ENCODE results near the gene HAO2. TPM values are rescaled to one million over a fixed set of nuclear protein-coding genes. Genes with fewer than 3 reads are reported as not detected.

Gene HAO2
- total RNA-seq, 2 experiments from 2014 or later, result not detected

- DNase-seq (no peak), ATAC-seq (ENCODE audit: poor library complexity) (no peak)
- Mint-ChIP-seq H3K27me3 (peaks cover 27% of the 10 kb centered on the region), H3K4me3 (no peak overlapping the region), H3K27ac (no peak overlapping the region), H3K36me3 (ENCODE audit: low read depth) (no peaks in the 10 kb centered on the region), H3K4me1 (ENCODE audit: low read depth) (no peaks in the 10 kb centered on the region), H3K9me3 (peaks cover 5% of the 10 kb centered on the region)
- POLR2A ChIA-PET, result no interaction called here
- Histone ChIP-seq H3K36me3 (ENCODE audit: insufficient read depth, low read length) (no peaks in the 10 kb centered on the region), H3K9me3 (ENCODE audit: control insufficient read depth in 1 of 2, insufficient read depth in 1 of 2, low read length in 2 of 2) (no peaks in the 10 kb centered on the region), H3K4me3 (ENCODE audit: low read length) (no peak overlapping the region), H3K4me1 (ENCODE audit: insufficient read depth, low read length) (no peaks in the 10 kb centered on the region), H3K27me3 (ENCODE audit: control insufficient read depth in 1 of 2, insufficient read depth in 2 of 2, low read length in 2 of 2) (peaks cover 0 to 5% of the 10 kb centered on the region in 2 experiments), H3K27ac (ENCODE audit: low read depth in 1 of 2, low read length in 2 of 2) (no peak overlapping the region)
- CTCF ChIA-PET, result no interaction called here
- intact Hi-C loops (cut with DNase I, micrococcal nuclease), result no loop called here
- no peak for TF ChIP-seq CTCF (IDR thresholded peaks at IDR 0.05)
Measured at GRCh38 chr1:119394085-119394484, 25.5 kb downstream of the HAO2 start.

GRCh38 chr1:119396982-119397381 lies 28.4 kb downstream of the HAO2 start:
- no peak for TF ChIP-seq CTCF (IDR thresholded peaks at IDR 0.05)
- Histone ChIP-seq H3K27me3 (ENCODE audit: control insufficient read depth in 1 of 2, insufficient read depth in 2 of 2, low read length in 2 of 2) (peaks cover 0 to 5% of the 10 kb centered on the region in 2 experiments), H3K4me1 (ENCODE audit: insufficient read depth, low read length) (no peaks in the 10 kb centered on the region), H3K27ac (ENCODE audit: low read depth in 1 of 2, low read length in 2 of 2) (no peak overlapping the region), H3K9me3 (ENCODE audit: control insufficient read depth in 1 of 2, insufficient read depth in 1 of 2, low read length in 2 of 2) (no peaks in the 10 kb centered on the region), H3K36me3 (ENCODE audit: insufficient read depth, low read length) (no peaks in the 10 kb centered on the region), H3K4me3 (ENCODE audit: low read length) (no peak overlapping the region)
- intact Hi-C loops (cut with DNase I, micrococcal nuclease), result no loop called here
- no peaks in the 10 kb centered on the region for H3K4me1 Mint-ChIP-seq (ENCODE audit: low read depth)
- peaks cover 12% of the 10 kb centered on the region for H3K27me3 Mint-ChIP-seq
- CTCF ChIA-PET, result no interaction called here
- H3K4me3 Mint-ChIP-seq, result no peak overlapping the region
- no peak overlapping the region for H3K27ac Mint-ChIP-seq
- ATAC-seq (ENCODE audit: poor library complexity), result no peak
- H3K9me3 Mint-ChIP-seq, result peaks cover 5% of the 10 kb centered on the region
- H3K36me3 Mint-ChIP-seq (ENCODE audit: low read depth), result no peaks in the 10 kb centered on the region
- DNase-seq, result no peak
- POLR2A ChIA-PET, result no interaction called here

- H3K27ac Mint-ChIP-seq, result no peak overlapping the region
- DNase-seq, result no peak
- Histone ChIP-seq H3K27ac (ENCODE audit: low read depth in 1 of 2, low read length in 2 of 2) (no peak overlapping the region), H3K27me3 (ENCODE audit: control insufficient read depth in 1 of 2, insufficient read depth in 2 of 2, low read length in 2 of 2) (peaks cover 0 to 5% of the 10 kb centered on the region in 2 experiments), H3K4me3 (ENCODE audit: low read length) (no peak overlapping the region), H3K36me3 (ENCODE audit: insufficient read depth, low read length) (no peaks in the 10 kb centered on the region), H3K9me3 (ENCODE audit: control insufficient read depth in 1 of 2, insufficient read depth in 1 of 2, low read length in 2 of 2) (no peaks in the 10 kb centered on the region), H3K4me1 (ENCODE audit: insufficient read depth, low read length) (no peaks in the 10 kb centered on the region)
- ChIA-PET CTCF (no interaction called here), POLR2A (no interaction called here)
- no peaks in the 10 kb centered on the region for H3K4me1 Mint-ChIP-seq (ENCODE audit: low read depth)
- H3K27me3 Mint-ChIP-seq, result peaks cover 20% of the 10 kb centered on the region
- H3K9me3 Mint-ChIP-seq, result peaks cover 7% of the 10 kb centered on the region
- no peak overlapping the region for H3K4me3 Mint-ChIP-seq
- TF ChIP-seq CTCF (IDR thresholded peaks at IDR 0.05), result no peak
- ATAC-seq (ENCODE audit: poor library complexity), result no peak
- intact Hi-C loops (cut with DNase I, micrococcal nuclease), result no loop called here
- H3K36me3 Mint-ChIP-seq (ENCODE audit: low read depth), result no peaks in the 10 kb centered on the region
Measured at GRCh38 chr1:119397986-119398385, 29.4 kb downstream of the HAO2 start.
